DMS79 (cell line): ENCODE data around the gene NUDT15.
A peak's percentile ranks its signal among the peaks of the same experiment; 100 is the strongest.
"Not testable (repeated sequence)": the region's sequence is repeated elsewhere in the genome, so short reads cannot be mapped to it uniquely, and the experiment has no call there.

ENCODE experiments used
- DNase-seq: peaks from one replicate; lab custom pipeline; 2025; lab: John Stamatoyannopoulos, UW

NUDT15 gene

GRCh38 chr13:48037346-48038173 lies at the start of gene NUDT15:
Gene NUDT15, plus strand, starts transcription at chr13:48037726. Its CDS starts 21 bp downstream, at chr13:48037747.
- DNase-seq = peak; percentile 85

DNA sequence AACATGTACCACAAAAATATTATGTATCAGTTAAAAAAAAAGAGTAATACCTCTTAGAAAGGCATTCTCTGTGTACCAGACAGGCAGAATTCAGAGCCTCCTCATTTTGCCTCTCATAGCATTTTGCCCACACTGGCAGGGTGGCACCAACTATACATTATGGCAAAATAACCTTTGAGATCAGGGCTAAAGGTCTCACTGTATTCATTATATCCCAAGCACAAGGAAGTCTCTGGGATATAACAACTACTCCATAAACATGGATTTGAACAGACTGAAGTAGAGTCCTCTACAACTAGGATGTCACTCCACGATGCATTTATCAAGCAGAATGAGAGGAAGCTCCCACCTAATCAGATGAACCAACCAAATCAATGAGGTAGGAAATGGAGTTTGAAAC lies 47.1 kb upstream of the NUDT15 start:
- no peak for DNase-seq

DNA sequence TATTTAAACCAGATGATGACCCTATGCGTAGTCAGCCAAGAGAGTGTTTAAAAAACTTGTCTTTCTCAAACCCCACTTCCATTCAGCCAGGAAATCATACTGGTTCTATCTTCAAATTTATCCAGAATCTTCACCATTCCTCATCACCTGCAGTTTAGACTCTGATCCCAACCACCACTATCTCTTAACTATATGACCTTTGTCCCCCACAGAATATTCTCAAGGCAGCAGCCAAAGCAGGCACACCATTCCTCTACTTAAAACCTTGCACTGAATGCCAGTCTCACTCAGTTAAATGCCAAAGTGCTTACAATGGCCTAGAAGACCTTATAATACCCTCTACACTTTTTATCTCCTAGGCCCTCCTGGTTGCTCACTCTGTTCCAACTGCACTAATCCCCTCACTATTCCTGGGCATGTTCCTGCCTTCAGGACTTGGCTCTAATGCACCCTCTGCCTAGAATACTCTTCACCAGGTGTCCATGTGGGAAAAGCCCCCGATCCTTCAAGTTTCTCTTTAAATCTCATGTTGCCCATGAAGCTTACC lies 46.5 kb upstream of the NUDT15 start:
- DNase-seq = no peak

GRCh38 chr13:47991859-47992258 lies 45.7 kb upstream of the NUDT15 start:
- no peak for DNase-seq

DNA sequence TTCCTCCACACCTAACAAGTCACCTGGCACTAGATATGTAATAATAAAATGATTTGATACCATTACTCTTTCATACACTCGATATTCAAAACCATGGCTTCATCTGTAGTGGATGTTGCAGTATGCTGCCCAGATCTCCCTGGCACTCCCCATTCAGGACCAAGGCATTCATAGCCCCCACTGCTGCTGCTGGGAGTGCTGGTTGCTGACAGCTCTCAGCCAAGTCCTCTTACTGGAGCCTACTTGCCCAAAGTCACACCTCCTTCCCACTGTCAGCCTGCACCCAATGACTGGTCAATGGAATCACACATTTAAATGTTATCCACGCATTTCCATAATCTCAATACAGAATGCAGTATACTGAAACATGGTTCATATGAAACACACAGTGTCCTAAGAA lies 40.1 kb upstream of the NUDT15 start:
- no peak for DNase-seq

DNA sequence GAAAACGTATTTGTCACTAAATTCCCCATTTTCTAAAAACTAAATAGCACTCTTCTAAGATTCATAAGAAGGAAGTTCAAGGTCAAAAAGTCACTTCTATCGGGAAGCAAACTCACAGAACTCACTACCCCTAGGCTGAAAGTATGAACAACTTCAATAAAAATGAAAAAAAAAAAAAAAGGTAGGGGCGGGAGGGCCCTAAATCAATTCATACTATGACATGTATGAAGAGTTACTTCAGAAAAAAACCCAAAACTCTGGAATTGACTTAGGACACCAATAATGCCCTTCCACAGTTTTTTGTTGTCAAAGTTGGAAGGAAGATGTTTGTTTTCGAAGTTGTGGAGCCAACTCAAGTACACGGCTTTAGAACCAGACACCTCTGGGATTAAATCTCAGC lies 37.6 kb upstream of the NUDT15 start:
- no peak for DNase-seq

GRCh38 chr13:48000559-48001113 lies 36.9 kb upstream of the NUDT15 start:
- peak; percentile 20 for DNase-seq

DNA sequence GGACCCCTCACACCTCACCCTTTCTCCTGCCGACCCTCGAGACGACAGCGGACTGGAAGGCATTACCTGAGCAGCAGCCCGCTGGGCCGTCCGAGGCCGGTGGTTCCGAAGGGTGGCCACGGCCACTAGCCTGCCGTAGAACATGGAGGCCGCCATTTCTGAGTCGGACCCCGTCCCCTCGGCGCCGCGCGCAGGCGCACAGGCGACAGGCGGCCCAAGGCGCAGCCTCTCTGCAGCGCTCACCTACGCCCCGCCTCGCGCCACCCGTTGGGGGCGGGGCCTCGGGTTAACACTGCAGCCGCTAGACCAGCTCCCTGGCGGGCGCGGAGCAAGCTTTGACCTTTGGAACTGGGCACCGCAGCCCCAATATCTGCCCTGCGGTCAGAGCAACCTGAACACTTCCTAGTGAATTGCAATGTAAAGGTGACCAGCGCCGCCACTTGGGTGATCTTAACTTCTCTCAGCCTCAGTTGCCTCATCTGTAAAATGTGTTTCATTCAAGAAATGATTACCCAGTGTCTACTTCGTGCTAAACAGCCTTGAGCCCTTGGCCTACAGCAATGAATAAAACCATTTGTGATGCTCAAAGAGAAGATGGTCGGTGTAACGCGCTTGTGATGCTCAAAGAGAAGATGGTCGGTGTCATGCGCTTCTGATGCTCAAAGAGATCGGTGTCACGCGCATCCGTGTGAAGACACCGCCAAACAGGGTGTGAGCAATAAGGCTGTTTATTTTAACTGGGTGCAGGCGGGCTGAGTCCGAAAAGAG lies 36.2 kb upstream of the NUDT15 start, which contains the start of gene SUCLA2:
Gene SUCLA2, minus strand, starts transcription at position 160 of the 768 bp plus-strand sequence. Its CDS starts 4 bp downstream, at position 156.
- DNase-seq = peak; percentile 59

DNA sequence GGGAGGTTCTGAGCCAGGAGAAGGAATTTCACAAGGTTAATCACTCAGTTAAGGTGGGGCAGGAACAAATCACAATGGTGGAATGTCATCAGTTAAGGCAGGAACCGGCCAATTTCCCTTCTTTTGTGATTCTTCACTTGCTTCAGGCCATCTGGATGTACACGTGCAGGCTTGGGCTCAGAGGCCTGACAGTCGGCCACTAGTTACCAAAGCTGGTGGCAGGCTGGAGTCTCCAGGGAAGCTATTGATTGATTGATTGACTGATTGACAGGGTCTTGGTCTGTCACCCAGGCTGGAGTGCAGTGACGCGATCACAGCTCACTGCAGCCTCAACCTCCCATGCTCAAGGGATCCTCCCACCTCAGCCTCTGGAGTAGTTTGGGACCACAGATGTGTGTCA lies 35.5 kb upstream of the NUDT15 start:
- not testable (repeated sequence) for DNase-seq

GRCh38 chr13:48004201-48004600 lies 33.3 kb upstream of the NUDT15 start:
- no peak for DNase-seq

GRCh38 chr13:48006396-48006795 lies 31.1 kb upstream of the NUDT15 start:
- no peak for DNase-seq

- no peak for DNase-seq
Observed at GRCh38 chr13:48009284-48009683, 28.2 kb upstream of the NUDT15 start.

- no peak for DNase-seq
Observed at GRCh38 chr13:48010698-48011097, 26.8 kb upstream of the NUDT15 start.

DNA sequence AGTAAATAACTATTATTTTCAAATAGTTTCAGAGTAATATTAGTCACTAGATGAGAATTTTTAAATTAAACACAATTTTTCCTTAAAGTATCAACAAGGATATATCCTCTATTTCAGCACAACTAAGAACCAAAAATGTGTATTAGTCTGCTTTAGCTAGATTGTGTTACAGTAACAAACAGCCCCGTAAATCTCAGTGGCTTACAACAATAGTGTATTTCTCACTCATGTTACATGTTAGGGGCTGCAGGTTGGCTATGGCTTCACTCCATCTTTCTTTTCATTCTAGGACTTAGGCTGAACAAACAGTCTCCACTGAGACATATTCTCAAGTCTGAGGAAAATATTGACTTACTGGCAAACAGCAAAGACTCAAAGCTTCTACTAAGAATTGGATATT lies 24.9 kb upstream of the NUDT15 start:
- no peak for DNase-seq

DNA sequence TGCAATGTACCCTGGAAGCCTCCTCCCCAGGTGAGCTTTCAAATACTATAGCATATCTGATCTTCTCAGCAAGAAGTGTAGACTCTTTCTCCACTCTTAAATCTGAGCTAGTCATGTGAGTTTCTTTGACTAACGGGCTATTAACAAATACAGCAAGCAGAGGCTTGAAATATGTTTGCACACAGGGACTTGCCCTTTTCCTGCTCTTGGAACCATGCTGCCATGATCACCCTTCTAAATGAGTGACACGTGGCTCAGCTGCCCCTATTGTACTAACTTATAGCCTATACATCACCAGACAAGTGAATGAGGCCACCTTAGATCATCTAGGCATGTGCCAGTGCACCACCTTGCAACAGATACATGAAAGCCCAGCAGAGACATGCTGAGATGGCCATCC lies 23.2 kb upstream of the NUDT15 start:
- no peak for DNase-seq

GRCh38 chr13:48018637-48019036 lies 18.9 kb upstream of the NUDT15 start:
- DNase-seq = no peak

DNA sequence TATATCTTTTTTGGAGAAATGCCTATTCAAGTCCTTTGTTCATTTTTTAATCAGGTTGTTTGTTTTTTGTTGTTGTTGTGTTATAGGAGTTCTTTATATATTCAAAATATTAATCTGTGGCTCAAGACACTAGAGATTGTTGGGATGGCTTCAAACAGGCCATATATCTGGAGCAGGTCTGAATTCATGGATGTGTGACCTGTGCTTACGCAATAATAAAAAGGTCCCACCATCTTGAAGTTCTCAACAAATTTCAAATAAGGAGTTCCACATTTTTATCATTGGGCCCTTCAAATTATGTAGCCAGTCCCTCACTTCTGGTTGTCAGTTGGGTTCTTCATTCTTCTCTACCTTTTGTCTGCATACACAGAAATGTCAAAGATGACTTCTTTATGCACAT lies 17.7 kb upstream of the NUDT15 start:
- DNase-seq = no peak

GRCh38 chr13:48028066-48028465 lies 9.5 kb upstream of the NUDT15 start:
- DNase-seq = no peak

GRCh38 chr13:48029859-48030258 lies 7.7 kb upstream of the NUDT15 start:
- no peak for DNase-seq

- DNase-seq = no peak
Observed at GRCh38 chr13:48038761-48039160, 1.2 kb downstream of the NUDT15 start.

DNA sequence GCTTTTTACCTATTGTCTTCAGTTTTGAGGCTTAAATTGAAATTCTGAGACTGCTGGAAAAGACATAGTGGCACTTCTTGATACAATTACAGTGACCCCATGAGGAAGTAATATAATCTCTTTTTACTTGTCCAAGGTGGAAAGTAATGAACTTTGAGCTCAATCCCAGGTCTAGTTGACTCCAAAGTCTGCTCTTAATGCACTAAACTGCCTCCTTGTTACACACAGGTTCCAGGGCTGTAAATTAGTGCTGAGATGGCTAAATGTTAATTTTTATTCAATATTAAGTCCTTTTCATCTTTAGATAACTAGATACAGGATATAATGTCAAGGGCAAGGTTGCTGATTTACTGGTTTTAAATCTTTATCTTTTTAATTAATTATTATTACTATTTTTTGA lies 2.5 kb downstream of the NUDT15 start:
- no peak for DNase-seq

DNA sequence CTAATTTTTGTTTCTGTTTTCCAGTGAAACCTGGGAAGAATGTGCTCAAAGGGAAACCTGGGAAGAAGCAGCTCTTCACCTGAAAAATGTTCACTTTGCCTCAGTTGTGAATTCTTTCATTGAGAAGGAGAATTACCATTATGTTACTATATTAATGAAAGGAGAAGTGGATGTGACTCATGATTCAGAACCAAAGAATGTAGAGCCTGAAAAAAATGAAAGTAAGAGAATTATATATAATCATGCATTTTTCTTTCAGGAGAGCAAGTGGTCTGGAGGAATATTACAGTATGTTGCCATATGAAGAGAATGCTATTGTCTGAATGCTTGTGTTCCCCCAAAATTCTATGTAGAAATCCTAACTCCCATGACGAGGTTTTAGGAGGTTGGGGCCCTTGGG lies 3.4 kb downstream of the NUDT15 start:
- DNase-seq = no peak

DNA sequence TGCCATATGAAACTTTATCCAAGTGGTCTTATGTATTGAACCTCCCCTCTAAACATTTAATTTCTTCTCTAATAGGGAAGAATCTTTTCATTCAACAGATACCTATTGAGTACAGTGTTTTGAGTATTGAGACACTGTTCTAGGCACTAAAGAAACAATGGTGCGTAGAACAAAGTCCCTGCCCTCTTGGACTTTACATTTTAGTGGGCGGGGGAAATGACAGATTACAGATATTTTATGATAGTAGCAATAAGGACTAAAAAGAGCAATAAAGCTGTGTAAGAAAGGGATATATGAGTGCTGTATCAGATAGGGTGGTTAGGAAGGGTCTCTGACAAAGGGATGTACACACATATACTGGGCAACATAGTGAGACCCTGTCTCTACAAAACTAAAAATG lies 5.4 kb downstream of the NUDT15 start:
- no peak for DNase-seq
